ENCODE results near the gene TSPAN9.

Gene TSPAN9

DNA sequence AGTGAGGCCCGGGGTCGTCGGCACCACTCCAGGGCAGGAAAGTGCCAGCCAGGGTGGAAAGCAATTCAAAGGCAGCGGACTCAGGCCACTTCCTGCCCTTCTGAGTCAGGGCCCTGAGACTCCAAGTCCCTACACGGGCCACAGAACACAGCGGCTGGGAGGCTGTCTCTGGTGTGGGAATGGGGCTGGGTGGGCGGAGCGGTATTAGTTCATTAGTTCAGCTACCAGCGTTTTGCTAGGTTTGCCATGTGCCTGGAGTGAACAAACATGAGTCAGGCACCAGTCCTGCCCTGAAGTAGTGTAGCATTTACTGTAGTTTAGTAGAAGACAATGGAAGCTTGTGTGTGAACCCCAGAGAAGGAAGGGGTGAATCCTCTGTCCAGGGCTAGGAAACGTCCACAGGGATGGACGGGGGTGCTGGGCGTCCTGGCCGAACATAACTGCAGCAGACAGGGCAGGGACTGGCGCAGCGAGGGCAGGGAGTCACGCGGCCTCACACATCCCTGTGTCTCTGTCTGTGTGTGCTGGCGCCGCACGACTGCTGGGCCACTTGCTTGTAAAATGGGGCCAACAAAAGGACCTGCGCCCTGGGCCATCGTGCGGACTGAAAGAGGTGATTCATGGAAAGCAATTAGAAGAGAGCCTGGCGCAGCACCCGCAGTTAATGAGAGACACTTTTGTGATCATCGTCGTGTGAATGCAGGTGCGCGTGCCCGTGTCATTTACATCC, 227.4 kb downstream of the TSPAN9 start:
- TF ChIP-seq SIN3A (IDR thresholded peaks at IDR 0.05; ENCODE audit: borderline replicate concordance, insufficient read depth, low read length): no peak
- TF ChIP-seq FOXP2 (optimal IDR thresholded peaks at IDR 0.05; ENCODE audit: borderline replicate concordance, extremely low read depth, extremely low read length, insufficient read depth): no peak
- TF ChIP-seq, protein P1, sequence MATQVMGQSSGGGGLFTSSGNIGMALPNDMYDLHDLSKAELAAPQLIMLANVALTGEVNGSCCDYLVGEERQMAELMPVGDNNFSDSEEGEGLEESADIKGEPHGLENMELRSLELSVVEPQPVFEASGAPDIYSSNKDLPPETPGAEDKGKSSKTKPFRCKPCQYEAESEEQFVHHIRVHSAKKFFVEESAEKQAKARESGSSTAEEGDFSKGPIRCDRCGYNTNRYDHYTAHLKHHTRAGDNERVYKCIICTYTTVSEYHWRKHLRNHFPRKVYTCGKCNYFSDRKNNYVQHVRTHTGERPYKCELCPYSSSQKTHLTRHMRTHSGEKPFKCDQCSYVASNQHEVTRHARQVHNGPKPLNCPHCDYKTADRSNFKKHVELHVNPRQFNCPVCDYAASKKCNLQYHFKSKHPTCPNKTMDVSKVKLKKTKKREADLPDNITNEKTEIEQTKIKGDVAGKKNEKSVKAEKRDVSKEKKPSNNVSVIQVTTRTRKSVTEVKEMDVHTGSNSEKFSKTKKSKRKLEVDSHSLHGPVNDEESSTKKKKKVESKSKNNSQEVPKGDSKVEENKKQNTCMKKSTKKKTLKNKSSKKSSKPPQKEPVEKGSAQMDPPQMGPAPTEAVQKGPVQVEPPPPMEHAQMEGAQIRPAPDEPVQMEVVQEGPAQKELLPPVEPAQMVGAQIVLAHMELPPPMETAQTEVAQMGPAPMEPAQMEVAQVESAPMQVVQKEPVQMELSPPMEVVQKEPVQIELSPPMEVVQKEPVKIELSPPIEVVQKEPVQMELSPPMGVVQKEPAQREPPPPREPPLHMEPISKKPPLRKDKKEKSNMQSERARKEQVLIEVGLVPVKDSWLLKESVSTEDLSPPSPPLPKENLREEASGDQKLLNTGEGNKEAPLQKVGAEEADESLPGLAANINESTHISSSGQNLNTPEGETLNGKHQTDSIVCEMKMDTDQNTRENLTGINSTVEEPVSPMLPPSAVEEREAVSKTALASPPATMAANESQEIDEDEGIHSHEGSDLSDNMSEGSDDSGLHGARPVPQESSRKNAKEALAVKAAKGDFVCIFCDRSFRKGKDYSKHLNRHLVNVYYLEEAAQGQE (IDR thresholded peaks at IDR 0.05; ENCODE audit: insufficient read depth in 1 of 2, low read depth in 2 of 2, low read length in 2 of 2): no peak
- no peak for TF ChIP-seq TAF1 (IDR thresholded peaks at IDR 0.05; ENCODE audit: borderline replicate concordance, insufficient read depth, low read length)
- no peak for TF ChIP-seq POLR2AphosphoS5 (IDR thresholded peaks at IDR 0.05; ENCODE audit: low read depth, low read length)

DNA sequence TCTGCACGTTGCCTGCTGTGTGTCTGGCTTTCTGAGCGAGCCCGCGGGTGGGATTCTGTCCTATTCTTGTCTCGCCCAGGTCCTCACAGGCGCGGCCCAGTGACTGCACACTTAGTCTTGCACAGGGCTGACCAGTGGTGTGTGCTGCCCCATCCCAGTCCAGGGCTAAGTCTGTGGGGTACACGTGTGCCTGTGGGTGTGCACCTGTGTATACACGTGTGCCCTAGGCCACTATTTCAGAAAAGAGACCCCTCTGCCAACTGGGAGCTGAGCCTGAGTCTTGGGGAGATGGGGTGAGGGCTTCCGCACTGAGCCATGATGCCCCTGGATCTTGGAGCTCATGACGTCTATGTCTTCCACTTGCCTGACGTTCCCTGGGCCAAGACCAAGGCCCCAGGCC, 228.3 kb downstream of the TSPAN9 start:
- TF ChIP-seq POLR2AphosphoS5 (IDR thresholded peaks at IDR 0.05; ENCODE audit: low read depth, low read length) (no peak), SIN3A (IDR thresholded peaks at IDR 0.05; ENCODE audit: borderline replicate concordance, insufficient read depth, low read length) (no peak), TAF1 (IDR thresholded peaks at IDR 0.05; ENCODE audit: borderline replicate concordance, insufficient read depth, low read length) (no peak), FOXP2 (optimal IDR thresholded peaks at IDR 0.05; ENCODE audit: borderline replicate concordance, extremely low read depth, extremely low read length, insufficient read depth) (no peak)
- TF ChIP-seq, protein P1 (IDR thresholded peaks at IDR 0.05; ENCODE audit: insufficient read depth in 1 of 2, low read depth in 2 of 2, low read length in 2 of 2): no peak

GRCh38 chr12:3305904-3306619, 228.9 kb downstream of the TSPAN9 start:
- TF ChIP-seq TAF1 (IDR thresholded peaks at IDR 0.05; ENCODE audit: borderline replicate concordance, insufficient read depth, low read length) (no peak), FOXP2 (optimal IDR thresholded peaks at IDR 0.05; ENCODE audit: borderline replicate concordance, extremely low read depth, extremely low read length, insufficient read depth) (no peak), SIN3A (IDR thresholded peaks at IDR 0.05; ENCODE audit: borderline replicate concordance, insufficient read depth, low read length) (no peak), POLR2AphosphoS5 (IDR thresholded peaks at IDR 0.05; ENCODE audit: low read depth, low read length) (no peak)
- TF ChIP-seq, protein P1 (IDR thresholded peaks at IDR 0.05; ENCODE audit: insufficient read depth in 1 of 2, low read depth in 2 of 2, low read length in 2 of 2): no peak

- TF ChIP-seq FOXP2 (optimal IDR thresholded peaks at IDR 0.05; ENCODE audit: borderline replicate concordance, extremely low read depth, extremely low read length, insufficient read depth) (no peak), SIN3A (IDR thresholded peaks at IDR 0.05; ENCODE audit: borderline replicate concordance, insufficient read depth, low read length) (no peak), POLR2AphosphoS5 (IDR thresholded peaks at IDR 0.05; ENCODE audit: low read depth, low read length) (no peak), TAF1 (IDR thresholded peaks at IDR 0.05; ENCODE audit: borderline replicate concordance, insufficient read depth, low read length) (no peak)
- TF ChIP-seq, protein P1 (IDR thresholded peaks at IDR 0.05; ENCODE audit: insufficient read depth in 1 of 2, low read depth in 2 of 2, low read length in 2 of 2): no peak
Observed at GRCh38 chr12:3307389-3307788, 230.2 kb downstream of the TSPAN9 start.
